NCI-H1694 treated with DMSO at 0.1 percent for 48 hours (cell line): Measurements from ENCODE around the gene CELF2.
"Not testable (repeated sequence)": the region's sequence is repeated elsewhere in the genome, so short reads cannot be mapped to it uniquely, and the experiment has no call there.

ENCODE experiments used
- DNase-seq: peaks from one replicate; lab custom pipeline; 2025; lab: John Stamatoyannopoulos, UW

Gene CELF2

GRCh38 chr10:11017570-11018431 is at the start of gene CELF2:
TSS of gene CELF2 (plus strand) at chr10:11017872. CDS start at chr10:11018090, 218 bp downstream.
- DNase-seq: no peak

GRCh38 chr10:10968257-10968588 is 49.4 kb upstream of the CELF2 start:
- no peak for DNase-seq

- DNase-seq: no peak
Measured at GRCh38 chr10:10973310-10973709, 44.4 kb upstream of the CELF2 start.

GRCh38 chr10:10975647-10976046 is 42.0 kb upstream of the CELF2 start:
- no peak for DNase-seq

GRCh38 chr10:10976652-10977051 is 41.0 kb upstream of the CELF2 start:
- DNase-seq: no peak

GRCh38 chr10:10977226-10977956 is 40.3 kb upstream of the CELF2 start:
- DNase-seq: no peak

- DNase-seq: no peak
Measured at GRCh38 chr10:10977978-10978377, 39.7 kb upstream of the CELF2 start.

GRCh38 chr10:10985361-10985760 is 32.3 kb upstream of the CELF2 start:
- no peak for DNase-seq

- no peak for DNase-seq
Measured at GRCh38 chr10:10986606-10987005, 31.1 kb upstream of the CELF2 start.

- DNase-seq: no peak
Measured at GRCh38 chr10:10987111-10987510, 30.6 kb upstream of the CELF2 start.

- no peak for DNase-seq
Measured at GRCh38 chr10:10989669-10990068, 28.0 kb upstream of the CELF2 start.

- no peak for DNase-seq
Measured at GRCh38 chr10:10991144-10991543, 26.5 kb upstream of the CELF2 start.

GRCh38 chr10:10992072-10992471 is 25.6 kb upstream of the CELF2 start:
- no peak for DNase-seq

- DNase-seq: no peak
Measured at GRCh38 chr10:10992961-10993714, 24.5 kb upstream of the CELF2 start.

- DNase-seq: no peak
Measured at GRCh38 chr10:10993785-10994184, 23.9 kb upstream of the CELF2 start.

GRCh38 chr10:10994360-10994759 is 23.3 kb upstream of the CELF2 start:
- no peak for DNase-seq

- no peak for DNase-seq
Measured at GRCh38 chr10:10995120-10995519, 22.6 kb upstream of the CELF2 start.

- DNase-seq: no peak
Measured at GRCh38 chr10:10996966-10997620, 20.6 kb upstream of the CELF2 start.

GRCh38 chr10:10999501-10999900 is 18.2 kb upstream of the CELF2 start:
- not testable (repeated sequence) for DNase-seq

GRCh38 chr10:11002485-11002884 is 15.2 kb upstream of the CELF2 start:
- DNase-seq: no peak

- no peak for DNase-seq
Measured at GRCh38 chr10:11002916-11003315, 14.8 kb upstream of the CELF2 start.

GRCh38 chr10:11003679-11004078 is 14.0 kb upstream of the CELF2 start:
- DNase-seq: no peak
